ENCODE data around the gene TRIM69.

DNA sequence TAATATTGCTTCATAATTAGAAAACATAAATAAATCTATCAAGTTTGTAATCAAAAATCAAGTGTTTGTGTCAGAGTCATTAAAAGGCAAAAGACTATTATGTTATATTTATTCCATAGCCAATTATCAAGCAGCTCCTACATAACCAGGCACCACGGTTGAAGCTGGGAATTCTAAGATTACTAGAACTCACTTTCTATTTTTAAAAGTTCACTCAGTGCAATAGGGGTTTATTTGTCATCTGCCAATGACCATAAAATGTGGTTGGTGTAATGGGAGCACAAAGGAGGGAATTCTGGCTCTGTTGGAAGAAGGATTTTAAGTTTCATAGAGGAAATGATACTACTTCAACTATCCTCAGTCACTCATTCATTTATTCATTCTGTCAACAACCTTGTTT, 57.7 kb downstream of the TRIM69 start:
- TF ChIP-seq, protein P1, sequence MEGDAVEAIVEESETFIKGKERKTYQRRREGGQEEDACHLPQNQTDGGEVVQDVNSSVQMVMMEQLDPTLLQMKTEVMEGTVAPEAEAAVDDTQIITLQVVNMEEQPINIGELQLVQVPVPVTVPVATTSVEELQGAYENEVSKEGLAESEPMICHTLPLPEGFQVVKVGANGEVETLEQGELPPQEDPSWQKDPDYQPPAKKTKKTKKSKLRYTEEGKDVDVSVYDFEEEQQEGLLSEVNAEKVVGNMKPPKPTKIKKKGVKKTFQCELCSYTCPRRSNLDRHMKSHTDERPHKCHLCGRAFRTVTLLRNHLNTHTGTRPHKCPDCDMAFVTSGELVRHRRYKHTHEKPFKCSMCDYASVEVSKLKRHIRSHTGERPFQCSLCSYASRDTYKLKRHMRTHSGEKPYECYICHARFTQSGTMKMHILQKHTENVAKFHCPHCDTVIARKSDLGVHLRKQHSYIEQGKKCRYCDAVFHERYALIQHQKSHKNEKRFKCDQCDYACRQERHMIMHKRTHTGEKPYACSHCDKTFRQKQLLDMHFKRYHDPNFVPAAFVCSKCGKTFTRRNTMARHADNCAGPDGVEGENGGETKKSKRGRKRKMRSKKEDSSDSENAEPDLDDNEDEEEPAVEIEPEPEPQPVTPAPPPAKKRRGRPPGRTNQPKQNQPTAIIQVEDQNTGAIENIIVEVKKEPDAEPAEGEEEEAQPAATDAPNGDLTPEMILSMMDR (conservative IDR thresholded peaks at IDR 0.05; ENCODE audit: low read depth, low read length) = no peak
- no peak for TF ChIP-seq EZH2 (IDR thresholded peaks at IDR 0.05; ENCODE audit: low read length, unreplicated experiment)
